UCSD-AML1 (cell line): ENCODE data around the gene TTLL4.

Experiments used
- DNase-seq: peaks from one replicate; lab custom pipeline; 2025; ENCODE audit not compliant: unreplicated experiment; lab: John Stamatoyannopoulos, UW

The TTLL4 gene

DNA sequence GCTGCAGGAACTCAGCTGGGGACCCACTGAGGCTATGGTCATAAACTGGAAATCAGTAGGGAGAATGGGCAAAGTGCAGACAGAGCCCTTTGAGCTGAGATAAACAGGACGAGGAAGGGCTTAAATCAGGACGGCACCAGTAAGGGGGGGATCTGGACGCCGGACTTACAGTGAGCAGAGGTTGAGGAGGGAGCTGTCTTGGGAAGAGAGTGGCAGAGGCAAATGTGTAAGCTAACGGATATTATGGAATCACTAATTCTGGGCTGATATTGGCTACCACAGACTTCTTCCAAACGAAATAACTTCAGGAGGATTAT is 71.9 kb downstream of the TTLL4 start:
- no peak for DNase-seq

DNA sequence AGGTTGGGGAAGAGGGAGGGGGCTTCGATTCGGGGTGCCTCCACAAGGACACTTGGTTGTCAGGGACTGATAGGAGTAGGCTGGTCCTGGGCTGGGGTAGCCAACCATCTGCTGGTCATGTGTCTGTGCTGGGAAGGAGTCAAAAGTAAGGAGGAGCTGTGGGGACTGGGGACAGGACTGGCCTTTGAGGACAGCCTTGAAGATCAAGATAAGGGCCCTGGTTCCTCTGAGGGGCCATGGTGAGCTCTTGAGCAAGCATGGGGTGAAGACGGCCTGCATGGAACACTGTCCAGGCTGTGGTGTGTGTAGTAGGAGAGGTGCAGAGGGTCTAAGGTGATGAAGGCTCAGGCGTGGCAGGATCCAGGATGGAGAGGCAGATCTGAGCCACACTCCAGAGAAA is 73.1 kb downstream of the TTLL4 start:
- DNase-seq, result no peak

DNA sequence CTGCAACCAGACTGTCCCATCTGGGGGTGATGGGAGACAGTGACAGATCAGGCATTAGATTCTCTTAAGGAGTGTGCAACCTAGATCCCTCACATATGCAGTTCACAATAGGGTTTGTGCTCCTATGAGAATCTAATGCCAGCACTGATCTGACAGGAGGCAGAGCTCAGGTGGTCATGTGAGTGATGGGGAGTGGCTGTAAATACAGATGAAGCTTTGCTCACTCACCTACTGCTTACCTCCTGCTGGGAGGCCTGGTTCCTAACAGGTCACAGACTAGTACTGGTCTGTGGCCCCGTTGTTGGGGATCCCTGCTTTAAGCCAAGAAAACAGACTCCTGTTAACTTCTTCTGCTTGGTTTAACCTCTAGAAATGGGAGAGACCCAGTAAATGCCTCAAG is 74.5 kb downstream of the TTLL4 start:
- no peak for DNase-seq

DNA sequence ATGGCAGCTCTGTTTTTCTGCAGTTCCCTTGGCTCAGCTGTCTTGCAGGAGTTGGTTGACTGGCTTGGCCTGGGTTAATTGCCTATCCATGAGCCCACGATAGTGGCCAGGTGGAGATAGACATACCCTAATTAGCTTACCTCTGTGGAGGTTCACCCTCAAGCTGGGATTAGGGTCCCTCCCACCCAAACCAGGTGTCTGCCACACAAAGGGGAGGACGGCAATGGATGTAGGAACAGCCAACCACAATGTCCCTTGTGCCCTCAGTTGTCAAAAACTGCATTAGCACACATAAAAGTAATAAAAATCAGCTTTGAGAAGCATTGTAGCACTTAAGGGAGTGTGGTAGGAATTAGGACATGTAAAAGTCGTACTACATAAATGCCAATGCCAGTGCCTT is 75.5 kb downstream of the TTLL4 start:
- DNase-seq, result no peak

DNA sequence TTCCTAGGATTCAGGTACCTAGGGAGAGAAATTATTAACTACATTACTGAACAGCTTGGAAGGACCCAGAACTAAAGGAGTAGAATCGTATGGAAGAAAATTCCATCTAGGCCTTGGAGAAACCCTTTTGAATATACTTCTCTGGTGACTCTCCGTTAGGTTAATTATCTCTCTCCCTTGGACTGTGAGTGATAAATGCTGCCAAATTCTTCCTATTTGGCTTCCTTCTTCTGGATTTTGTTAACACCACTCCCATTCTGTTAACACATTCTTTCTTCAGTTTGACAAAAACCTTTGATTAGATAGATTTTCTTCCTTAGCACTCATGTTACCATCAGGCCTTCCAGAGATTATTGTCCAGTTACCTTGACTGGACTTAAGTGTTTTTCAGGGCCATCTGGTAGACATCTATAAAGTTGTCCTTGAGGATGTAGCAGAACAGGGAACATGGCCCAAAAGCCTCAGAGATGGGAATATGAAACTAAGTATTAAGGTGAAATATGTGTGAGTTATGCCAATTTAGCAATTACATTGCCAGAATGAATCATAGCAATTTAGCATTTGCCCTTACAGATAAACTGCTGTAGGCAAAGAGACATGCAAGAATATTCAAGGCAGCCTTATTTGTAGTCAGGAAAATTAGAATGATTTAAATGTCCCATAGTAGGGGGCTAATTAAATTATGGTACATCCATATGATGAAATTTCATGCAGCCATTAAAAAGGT is 78.1 kb downstream of the TTLL4 start:
- no peak for DNase-seq

DNA sequence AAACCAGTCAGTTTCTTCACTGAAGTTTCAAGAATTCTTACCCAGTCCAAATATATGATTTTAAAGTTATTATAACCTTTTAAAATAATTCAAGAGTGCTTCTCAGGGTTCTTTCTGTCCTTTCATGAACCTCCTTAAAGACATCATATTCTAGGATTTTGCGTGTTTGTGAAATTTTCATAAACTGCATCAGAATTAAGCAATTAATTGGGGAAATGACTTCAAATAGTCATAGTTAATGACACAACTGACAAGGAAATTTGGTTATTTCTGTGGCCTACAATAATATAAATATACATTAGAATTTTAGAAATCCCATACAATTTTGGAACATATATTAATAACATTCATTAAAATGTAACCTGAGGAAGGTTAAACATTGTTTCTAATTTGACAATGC is 81.8 kb downstream of the TTLL4 start:
- DNase-seq, result no peak

DNA sequence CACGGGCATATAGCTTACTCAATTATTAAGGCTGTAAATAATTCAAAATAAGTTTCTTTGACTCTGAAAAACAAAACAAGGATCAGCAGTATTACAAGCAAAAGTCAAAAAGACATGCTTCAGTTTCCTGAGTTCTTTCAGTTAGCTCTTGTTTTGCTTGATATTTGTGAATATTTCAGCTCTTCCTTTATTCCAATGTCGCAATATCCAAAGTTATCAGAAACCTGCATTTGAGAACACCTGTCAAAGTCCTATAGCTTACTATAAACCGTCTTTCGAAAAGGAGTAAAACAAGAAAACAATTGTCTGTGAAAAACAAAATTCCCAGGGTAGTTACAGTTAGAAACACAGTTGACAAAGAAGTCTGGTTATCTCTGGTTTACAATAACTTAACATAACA is 86.1 kb downstream of the TTLL4 start:
- no peak for DNase-seq

DNA sequence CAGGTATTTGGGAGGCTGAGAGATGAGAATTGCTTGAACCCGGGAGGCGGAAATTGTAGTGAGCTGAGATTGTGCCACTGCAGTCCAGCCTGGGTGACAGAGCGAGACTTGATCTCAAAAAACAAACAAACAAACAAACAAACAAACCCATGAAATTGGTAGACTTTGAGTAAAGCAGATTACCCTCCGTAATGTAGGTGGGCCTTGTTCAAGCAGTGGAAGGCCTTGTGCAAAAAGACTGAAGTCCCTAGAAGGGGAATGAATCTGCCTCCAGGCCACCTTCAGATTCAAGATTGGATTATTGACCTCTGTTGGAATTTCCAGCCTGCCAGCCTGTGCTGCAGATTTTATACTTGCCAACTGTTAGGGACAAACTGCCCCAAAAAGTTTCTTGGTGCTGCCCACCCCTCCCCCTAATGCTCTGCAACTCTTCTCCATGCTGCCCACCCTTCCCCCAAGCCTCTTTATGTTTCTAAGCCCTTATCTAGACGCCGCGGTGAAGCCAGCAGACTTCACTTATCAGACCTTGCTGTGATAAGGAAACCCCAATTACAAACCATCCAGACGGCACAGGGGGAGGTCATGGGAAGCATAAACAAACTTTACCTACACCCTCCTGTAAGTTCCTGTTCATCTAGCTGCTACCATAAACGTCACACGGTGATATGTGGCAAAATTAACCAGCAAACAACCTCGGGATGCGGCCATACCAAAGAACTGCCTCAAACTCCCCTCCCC is 88.3 kb downstream of the TTLL4 start:
- no peak for DNase-seq

DNA sequence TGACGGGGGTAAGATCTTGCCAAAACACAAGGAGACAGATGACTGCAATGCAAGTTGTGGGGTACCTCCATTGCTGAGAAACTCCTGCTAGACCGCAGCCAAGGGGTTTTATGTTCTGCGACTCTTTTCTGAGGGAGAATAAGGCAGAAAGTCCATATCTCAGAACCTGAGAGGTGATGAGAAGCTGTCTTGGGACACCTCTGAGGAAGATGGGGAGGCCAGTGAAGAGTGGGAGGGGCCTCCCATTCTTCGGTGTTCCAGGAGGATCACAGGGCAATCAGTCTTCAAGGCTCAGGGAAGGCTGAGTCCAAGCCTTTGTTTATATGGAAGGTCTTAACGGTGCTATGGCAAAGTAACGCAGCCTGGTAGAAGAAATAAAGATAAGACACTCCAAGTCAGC is 89.4 kb downstream of the TTLL4 start:
- DNase-seq, result no peak

DNA sequence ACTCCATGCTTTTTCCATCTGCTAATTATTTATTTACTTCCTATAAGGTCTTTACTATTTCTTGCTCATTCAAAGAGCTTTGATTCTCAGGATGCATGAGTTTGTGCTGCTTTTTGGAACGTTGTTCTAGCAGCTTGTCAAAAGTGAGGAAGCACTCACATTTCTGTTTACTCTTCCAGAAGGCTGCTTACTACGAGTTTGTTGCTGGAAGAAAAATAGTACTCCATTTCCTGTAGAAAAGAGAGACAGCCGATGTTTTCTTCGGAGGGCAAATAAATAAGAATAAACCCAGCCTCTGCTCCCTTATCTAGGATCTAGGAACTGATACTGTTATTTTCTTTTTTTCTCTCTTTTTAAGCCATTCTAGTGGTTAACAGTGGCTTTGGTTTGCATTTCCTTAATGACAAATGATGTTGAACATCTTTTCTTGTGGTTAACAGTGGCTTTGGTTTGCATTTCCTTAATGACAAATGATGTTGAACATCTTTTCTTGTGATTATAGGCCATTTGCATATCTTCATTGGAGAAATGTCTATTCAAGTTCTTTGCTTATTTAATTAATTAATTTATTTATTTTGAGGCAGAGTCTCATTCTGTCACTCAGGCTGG is 91.9 kb downstream of the TTLL4 start:
- no peak for DNase-seq

DNA sequence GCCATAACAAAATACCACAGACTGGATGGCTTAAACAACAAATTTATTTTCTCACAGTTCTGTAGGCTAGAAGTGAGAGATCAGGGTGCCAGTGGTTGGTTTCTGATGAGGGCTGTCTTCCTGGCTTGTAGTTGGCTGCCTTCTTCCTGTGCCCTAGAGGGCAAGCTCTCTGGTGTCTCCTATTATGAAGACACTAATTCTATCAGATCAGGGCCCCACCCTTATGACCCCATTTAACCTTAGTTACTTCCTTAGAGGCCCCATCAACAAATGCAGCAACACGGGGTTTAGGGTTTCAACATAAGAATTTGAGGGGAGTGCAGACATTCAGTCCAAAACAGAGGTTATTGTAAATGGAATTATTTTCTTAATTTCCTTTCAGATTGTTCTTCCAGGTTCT is 94.2 kb downstream of the TTLL4 start:
- no peak for DNase-seq
